GM18508 (cell line): ENCODE measurements around the gene OBI1.

Experiments used
- ATAC-seq: cut with Tn5 transposase; IDR thresholded peaks from one replicate; pipeline ENCODE4 v1.9.1; 2021; ENCODE audit warnings: moderate number of reproducible peaks; ENCODE audit not compliant: insufficient read depth, unreplicated experiment

OBI1 gene, protein sequence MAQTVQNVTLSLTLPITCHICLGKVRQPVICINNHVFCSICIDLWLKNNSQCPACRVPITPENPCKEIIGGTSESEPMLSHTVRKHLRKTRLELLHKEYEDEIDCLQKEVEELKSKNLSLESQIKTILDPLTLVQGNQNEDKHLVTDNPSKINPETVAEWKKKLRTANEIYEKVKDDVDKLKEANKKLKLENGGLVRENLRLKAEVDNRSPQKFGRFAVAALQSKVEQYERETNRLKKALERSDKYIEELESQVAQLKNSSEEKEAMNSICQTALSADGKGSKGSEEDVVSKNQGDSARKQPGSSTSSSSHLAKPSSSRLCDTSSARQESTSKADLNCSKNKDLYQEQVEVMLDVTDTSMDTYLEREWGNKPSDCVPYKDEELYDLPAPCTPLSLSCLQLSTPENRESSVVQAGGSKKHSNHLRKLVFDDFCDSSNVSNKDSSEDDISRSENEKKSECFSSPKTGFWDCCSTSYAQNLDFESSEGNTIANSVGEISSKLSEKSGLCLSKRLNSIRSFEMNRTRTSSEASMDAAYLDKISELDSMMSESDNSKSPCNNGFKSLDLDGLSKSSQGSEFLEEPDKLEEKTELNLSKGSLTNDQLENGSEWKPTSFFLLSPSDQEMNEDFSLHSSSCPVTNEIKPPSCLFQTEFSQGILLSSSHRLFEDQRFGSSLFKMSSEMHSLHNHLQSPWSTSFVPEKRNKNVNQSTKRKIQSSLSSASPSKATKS

GRCh38 chr13:78658630-78659449 lies at the start of gene OBI1:
TSS of gene OBI1 (minus strand) at chr13:78659155. CDS start at chr13:78659120, 35 bp downstream.
- peak; percentile 56 for ATAC-seq

DNA sequence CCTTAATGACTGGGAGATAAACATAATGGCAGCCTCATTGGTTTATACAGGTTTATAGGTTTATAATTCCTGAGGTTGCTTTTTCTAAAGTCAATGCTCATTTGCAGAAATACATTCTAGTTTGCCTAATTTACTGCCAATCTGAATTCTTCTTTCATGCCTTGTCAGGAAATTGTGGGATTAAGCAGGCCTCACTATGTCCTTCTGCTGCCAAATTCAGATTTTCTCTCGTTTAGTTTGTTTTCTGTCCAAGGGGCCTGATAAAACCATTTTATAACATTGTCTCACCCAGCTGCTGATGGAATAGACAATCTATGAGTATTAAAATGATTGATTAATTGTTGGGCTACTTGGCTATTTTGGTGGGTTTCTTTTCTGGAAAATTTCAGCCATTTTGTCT lies 42.4 kb upstream of the OBI1 start:
- no peak for ATAC-seq

DNA sequence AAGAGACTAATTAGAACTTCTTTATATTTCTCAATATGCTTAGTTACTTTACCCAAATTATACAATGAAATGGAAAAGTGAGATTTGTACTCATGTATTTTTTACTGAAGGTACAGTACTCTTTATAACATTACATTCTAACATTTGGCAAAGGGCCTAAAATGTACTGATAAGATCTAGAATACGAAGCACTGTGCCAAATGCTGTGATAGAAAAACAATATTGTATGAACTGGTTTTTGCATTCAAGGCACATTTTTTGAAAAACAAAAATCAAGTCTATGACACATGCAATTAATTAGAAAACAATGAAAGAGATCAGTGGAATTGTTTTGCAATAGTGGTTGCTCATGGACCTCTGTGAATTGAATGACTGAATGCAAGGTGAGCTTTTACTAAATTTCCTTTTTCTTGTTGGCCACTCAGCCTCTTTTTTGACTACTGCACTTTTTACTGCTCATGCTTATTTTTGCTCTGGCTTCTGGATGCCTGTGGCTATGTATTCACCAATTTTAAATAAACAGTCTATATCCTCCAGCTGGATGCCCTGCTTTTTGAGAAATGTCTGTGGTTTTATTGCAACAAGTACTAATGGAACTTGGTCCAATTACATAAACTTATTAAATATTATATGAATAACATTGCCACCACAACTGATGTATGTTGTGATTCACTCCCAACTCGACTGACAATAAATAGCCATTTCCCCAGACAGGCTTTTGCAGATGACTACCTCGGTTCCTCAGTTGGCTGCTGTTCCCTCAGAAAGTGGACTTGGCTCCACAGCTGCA lies 41.4 kb upstream of the OBI1 start:
- no peak for ATAC-seq

DNA sequence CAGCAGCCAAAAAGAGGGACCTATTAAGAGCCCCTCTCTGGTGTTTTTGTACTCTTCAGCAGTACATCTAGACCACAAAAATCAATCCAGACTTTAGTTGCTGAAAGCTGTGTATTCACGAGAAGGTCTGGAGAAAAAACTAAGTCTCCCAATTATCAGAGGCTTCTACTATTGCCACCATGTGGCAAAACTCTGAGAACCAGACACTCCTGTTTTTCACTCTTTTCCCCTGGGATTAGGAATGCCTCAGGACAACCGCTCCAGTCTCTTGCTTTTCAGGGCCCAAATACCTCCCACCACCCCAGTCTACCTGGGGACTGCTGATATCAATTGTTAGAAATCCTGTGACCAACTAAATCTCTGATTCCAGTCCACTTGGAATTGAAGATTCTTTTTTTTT lies 30.1 kb upstream of the OBI1 start:
- no peak for ATAC-seq

- no peak for ATAC-seq
Measured at GRCh38 chr13:78686461-78686860, 27.5 kb upstream of the OBI1 start.

DNA sequence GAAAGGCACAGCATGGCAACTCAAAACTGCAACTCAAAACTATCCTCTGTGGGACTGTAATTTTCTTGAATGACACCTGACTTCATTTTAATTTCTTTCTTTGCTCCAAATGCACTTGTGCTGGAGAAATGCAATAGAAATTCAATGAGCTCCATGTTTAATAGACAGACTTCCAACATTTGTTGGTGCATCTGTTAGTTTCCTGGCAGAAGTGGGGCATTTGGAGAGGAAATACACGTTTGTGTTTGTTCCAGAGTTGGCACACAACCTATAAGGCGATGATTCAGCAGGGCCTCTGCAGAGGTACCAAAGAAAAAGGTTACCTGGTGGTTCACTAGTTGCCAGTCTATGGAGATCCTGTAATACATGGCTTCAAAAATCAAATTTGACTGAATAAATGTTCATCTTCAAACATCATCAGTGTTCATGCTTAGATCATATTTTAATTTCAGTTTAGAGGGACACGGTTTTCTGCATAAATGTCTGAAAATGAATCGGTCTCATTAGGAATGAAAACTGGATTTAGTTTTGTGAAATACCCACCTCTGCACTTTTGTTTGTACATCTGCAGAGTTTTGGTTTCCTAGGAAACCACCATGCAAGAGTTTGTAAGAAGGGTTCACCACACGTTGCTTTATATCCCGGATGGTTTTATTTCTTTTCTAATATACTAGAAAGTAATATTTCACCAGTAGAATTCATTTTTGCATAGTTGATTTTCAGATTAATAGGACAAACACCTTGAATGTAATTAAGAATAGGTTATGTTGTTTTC lies 21.8 kb upstream of the OBI1 start:
- no peak for ATAC-seq

DNA sequence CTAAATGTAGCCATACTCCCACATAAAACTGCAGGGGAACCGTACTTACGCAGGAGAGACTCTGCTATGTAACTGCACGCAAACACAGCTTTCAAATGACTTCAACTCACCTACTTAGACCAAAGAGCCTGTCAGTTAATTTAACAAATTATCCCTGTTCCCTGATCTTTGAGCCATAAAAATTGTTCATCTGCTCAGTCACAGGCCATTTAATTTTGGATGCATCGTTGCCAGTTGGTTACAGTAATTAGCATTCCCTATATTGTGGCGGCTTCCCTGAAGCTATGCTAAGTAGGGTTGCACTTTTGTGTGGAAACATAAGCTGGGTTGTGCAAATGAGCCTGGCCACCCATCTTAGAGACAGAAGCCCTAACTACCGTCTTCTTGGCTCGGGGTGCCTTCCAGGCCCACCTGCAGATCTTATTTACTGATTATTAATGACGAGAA lies 21.2 kb upstream of the OBI1 start:
- ATAC-seq, result no peak

GRCh38 chr13:78679329-78679728 lies 20.4 kb upstream of the OBI1 start:
- ATAC-seq, result no peak

GRCh38 chr13:78675112-78675511 lies 16.2 kb upstream of the OBI1 start:
- no peak for ATAC-seq

GRCh38 chr13:78674638-78675037 lies 15.7 kb upstream of the OBI1 start:
- ATAC-seq, result no peak

DNA sequence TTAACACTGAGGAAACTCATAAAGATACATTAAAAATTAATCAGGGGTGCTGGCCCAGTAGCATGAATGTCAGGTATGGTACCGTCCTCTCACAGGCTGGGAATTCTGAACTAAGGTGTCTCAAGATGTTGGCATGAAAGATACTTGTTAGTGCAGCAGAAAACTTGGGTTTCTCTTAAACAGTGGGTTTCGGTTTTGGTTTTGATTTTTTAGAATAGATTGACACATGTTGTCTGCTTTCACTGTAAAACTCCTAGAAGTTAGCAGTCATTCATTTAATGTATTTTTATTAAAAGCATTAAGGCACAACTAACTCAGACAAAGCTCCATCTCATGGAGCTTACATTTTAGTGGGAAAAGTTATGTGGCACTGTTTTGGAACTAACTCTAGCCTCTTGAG lies 3.5 kb upstream of the OBI1 start:
- ATAC-seq, result peak; percentile 35

- ATAC-seq, result no peak
Measured at GRCh38 chr13:78660495-78660857, 1.5 kb upstream of the OBI1 start.

GRCh38 chr13:78659732-78660494 lies 958 bp upstream of the OBI1 start:
- no peak for ATAC-seq

- no peak for ATAC-seq
Measured at GRCh38 chr13:78659450-78659730, 435 bp upstream of the OBI1 start.

GRCh38 chr13:78657699-78658629 lies 991 bp downstream of the OBI1 start:
- no peak for ATAC-seq

DNA sequence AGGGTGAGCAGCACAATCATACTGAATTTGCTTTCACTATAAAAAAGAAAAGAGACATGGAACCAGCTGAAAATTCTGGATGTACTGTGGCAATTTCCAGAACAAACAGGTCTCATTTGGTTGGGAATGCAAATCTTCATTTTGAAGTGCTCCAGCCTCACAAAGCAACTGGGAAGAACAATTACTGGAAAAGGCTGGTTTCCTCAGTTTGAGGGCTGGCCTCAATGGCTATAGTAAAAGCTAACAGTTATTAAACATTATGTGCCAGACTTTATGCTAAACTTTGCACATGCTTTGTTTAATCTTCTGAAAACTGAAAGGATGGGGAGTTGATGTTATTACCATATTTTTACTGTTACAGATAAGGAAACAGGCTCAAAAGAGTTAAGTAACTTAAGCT lies 3.0 kb downstream of the OBI1 start:
- no peak for ATAC-seq

GRCh38 chr13:78655007-78655406 lies 3.9 kb downstream of the OBI1 start:
- ATAC-seq, result no peak

GRCh38 chr13:78652651-78653050 lies 6.3 kb downstream of the OBI1 start:
- ATAC-seq, result no peak
